Left lung (tissue), 10 donors: ENCODE data around the gene HOMER2. TPM values are rescaled to one million over a fixed set of nuclear protein-coding genes. Genes with fewer than 3 reads are reported as not detected.

ENCODE experiments used
- ATAC-seq: fragments of 200-7000 bp; cut with Tn5 transposase; one replicate; pipeline ENCODE4 v1.9.1; 2020; ENCODE audit warnings: moderate library complexity
- DNase-seq, 4 donors: peaks; one replicate each; pipeline ENCODE4 v3.0.0-alpha.2; 2013 to 2020
- H3K27ac ChIP-seq, 2 donors: fragments of 200-600 bp; sonication (generic) in 1 of 2; one replicate each; pipeline versions ENCODE4 v1.5.0 to v1.8.0; 2020 to 2021
- H3K27me3 ChIP-seq, 2 donors: fragments of 200-600 bp; sonication (generic) in 1 of 2; one replicate each; pipeline versions ENCODE4 v1.5.0 to v1.8.0; 2020 to 2021
- H3K36me3 ChIP-seq, 2 donors: fragments of 200-600 bp; sonication (generic) in 1 of 2; one replicate each; pipeline versions ENCODE4 v1.5.0 to v1.8.0; 2020 to 2021
- H3K4me1 ChIP-seq, 2 donors: fragments of 200-600 bp; one replicate each; pipeline ENCODE4 v1.8.0; 2021
- H3K4me3 ChIP-seq, 2 donors: fragments of 200-600 bp; sonication (generic) in 1 of 2; one replicate each; pipeline versions ENCODE4 v1.5.0 to v1.8.0; 2020 to 2021; ENCODE audit warnings: mild to moderate bottlenecking in 1 of 2
- H3K9me3 ChIP-seq, 2 donors: fragments of 200-600 bp; sonication (generic) in 1 of 2; one replicate each; pipeline versions ENCODE4 v1.5.0 to v1.8.0; 2020 to 2021
- intact Hi-C, 2 donors: fragments of 100-400 bp; cut with DNase I; formaldehyde crosslinking; loops; one replicate each; pipeline versions ENCODE4 v1.11.2 to v1.14.2; 2022
- polyA plus RNA-seq, 6 donors: library from polyadenylated mRNA; unstranded; fragments of 120-200 nt; gene quantifications; one replicate each; pipeline ENCODE4 v1.2.1, GENCODE V29; 2013; ENCODE audit not compliant: insufficient read length in 6 of 6
- total RNA-seq, 2 donors: library from RNA; stranded (reverse); fragmentation: NEBNext Ultra II Directional; extraction: Animal tissue kit (Norgen Biotek cat#: 25700); gene quantifications; one replicate each; pipeline ENCODE4 v1.2.1, GENCODE V29; 2021
- TF ChIP-seq, protein P1 (sequence below), 2 donors: fragments of 200-600 bp; sonication (generic) in 1 of 2; IDR thresholded peaks; one replicate each; pipeline versions ENCODE4 v1.5.0 to v1.8.0; 2021; ENCODE audit warnings: antibody characterized with exemption in 2 of 2
- donor health status: DM: no; HTN: yes; CAD: no.
- donor health status: DM: no; HTN: no; CAD: no.

Gene HOMER2
- total and polyA plus RNA-seq, 8 donors: 17.3 to 22.4 (median 19.0) TPM

DNA sequence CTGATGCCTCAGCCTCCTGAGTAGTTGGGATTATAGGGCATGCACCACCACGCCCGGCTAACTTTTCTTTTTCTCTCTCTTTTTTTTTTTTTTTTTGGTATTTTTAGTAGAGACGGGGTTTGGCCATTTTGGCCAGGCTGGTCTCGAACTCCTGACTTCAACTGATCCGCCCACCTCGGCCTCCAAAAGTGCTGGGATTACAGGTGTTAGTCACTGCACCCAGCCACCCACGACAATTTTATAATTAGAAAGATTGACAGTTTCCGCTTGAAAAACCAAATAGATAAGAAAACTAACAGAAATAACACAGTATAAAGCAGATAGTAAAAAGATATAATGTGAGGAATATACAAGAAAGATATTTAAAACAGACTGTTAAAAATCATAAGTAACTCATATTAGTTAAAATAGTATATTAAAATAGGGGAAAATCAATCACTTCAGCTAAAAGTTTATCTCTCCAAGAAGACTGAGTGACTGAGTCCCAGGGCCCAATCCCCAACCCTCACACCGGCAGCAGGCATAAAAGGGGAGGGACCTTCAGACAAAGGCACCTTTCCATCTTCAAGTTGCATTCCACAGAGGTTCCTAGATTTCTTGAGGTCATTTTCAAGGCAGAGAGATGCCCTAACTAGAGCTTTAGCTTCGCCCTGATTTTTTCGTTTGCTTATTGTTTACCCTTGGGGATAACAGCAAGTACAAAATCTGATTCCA is 144.4 kb downstream of the HOMER2 start:
- TF ChIP-seq, protein P1, sequence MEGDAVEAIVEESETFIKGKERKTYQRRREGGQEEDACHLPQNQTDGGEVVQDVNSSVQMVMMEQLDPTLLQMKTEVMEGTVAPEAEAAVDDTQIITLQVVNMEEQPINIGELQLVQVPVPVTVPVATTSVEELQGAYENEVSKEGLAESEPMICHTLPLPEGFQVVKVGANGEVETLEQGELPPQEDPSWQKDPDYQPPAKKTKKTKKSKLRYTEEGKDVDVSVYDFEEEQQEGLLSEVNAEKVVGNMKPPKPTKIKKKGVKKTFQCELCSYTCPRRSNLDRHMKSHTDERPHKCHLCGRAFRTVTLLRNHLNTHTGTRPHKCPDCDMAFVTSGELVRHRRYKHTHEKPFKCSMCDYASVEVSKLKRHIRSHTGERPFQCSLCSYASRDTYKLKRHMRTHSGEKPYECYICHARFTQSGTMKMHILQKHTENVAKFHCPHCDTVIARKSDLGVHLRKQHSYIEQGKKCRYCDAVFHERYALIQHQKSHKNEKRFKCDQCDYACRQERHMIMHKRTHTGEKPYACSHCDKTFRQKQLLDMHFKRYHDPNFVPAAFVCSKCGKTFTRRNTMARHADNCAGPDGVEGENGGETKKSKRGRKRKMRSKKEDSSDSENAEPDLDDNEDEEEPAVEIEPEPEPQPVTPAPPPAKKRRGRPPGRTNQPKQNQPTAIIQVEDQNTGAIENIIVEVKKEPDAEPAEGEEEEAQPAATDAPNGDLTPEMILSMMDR (IDR thresholded peaks at IDR 0.05): no peak
- Histone ChIP-seq H3K4me3 (no peak overlapping the region), H3K27ac (peak overlapping the region in 1 of 2 donors; percentile 100), H3K27me3 (no peaks in the 10 kb centered on the region), H3K9me3 (no peaks in the 10 kb centered on the region), H3K36me3 (peaks cover 0 to 2% of the 10 kb centered on the region in 2 donors), H3K4me1 (peaks cover 6 to 19% of the 10 kb centered on the region in 2 donors)
- DNase-seq (no peak), ATAC-seq (no peak)
- intact Hi-C loops: no loop called here

GRCh38 chr15:82805994-82806406 is 146.5 kb downstream of the HOMER2 start, which contains the start of gene FSD2:
TSS of gene FSD2 (minus strand) at chr15:82806069. CDS start at chr15:82787390, 18,679 bp downstream.
- no peaks in the 10 kb centered on the region for H3K27me3 ChIP-seq
- H3K36me3 ChIP-seq: no peaks in the 10 kb centered on the region
- intact Hi-C loops: no loop called here
- H3K4me3 ChIP-seq: no peak within 1 kb of the TSS
- H3K27ac ChIP-seq: peak within 1 kb of the TSS in 1 of 2 donors; percentile 23
- DNase-seq (peak in 2 of 4 donors; percentile 35 to 68), ATAC-seq (peak; percentile 43)
- H3K4me1 ChIP-seq: no peaks in the 10 kb centered on the region
- TF ChIP-seq, protein P1 (IDR thresholded peaks at IDR 0.05): no peak
- H3K9me3 ChIP-seq: no peaks in the 10 kb centered on the region

DNA sequence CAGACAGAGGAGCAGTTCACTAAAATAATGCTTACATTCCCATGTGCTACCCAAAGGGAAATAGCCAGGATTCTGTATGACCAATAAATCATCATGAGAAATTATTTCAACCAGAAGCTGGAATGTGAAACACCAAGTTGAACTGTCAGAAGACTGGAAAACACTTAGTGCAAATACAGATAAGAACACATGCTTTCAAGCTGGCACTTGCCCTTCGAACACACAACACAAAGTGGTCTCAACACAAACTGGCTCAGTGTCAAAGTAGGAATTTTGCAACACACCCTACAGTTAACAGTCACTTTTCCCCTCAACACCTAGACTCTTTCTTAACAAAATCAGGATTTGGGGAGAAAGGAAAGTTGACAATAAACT is 148.0 kb downstream of the HOMER2 start:
- Histone ChIP-seq H3K27ac (no peak overlapping the region), H3K27me3 (no peaks in the 10 kb centered on the region), H3K36me3 (no peaks in the 10 kb centered on the region), H3K9me3 (no peaks in the 10 kb centered on the region), H3K4me1 (no peaks in the 10 kb centered on the region), H3K4me3 (no peak overlapping the region)
- peak in 1 of 4 donors; percentile 26 for DNase-seq
- intact Hi-C loops: no loop called here
- TF ChIP-seq, protein P1 (IDR thresholded peaks at IDR 0.05): no peak
- peak; percentile 6 for ATAC-seq

- intact Hi-C loops: no loop called here
- no peak for ATAC-seq
Observed at GRCh38 chr15:82803793-82804574, 148.5 kb downstream of the HOMER2 start.

More at GRCh38 chr15:82803793-82804574, 148.5 kb downstream of the HOMER2 start:
- Histone ChIP-seq H3K4me3 (no peak overlapping the region), H3K27me3 (no peaks in the 10 kb centered on the region), H3K36me3 (no peaks in the 10 kb centered on the region), H3K27ac (no peak overlapping the region), H3K4me1 (no peaks in the 10 kb centered on the region), H3K9me3 (no peaks in the 10 kb centered on the region)
- TF ChIP-seq, protein P1 (IDR thresholded peaks at IDR 0.05): no peak
- no peak for DNase-seq
